OCI-LY3 (cell line): ENCODE measurements around the gene MRTFA.

Experiments used
- CTCF ChIP-seq: fragments of 200-600, 300-600 bp; sonication (generic); IDR thresholded peaks from 2 replicates; pipeline ENCODE4 v1.5.1; 2014; ENCODE audit warnings: antibody characterized with exemption, low read length, low read depth
- EZH2phosphoT487 ChIP-seq: fragments of 200-600 bp; shearing (Covaris generic); IDR thresholded peaks from 2 replicates; pipeline ENCODE4 v1.6.1; 2018; ENCODE audit warnings: antibody characterized with exemption, mixed run types, low read depth

DNA sequence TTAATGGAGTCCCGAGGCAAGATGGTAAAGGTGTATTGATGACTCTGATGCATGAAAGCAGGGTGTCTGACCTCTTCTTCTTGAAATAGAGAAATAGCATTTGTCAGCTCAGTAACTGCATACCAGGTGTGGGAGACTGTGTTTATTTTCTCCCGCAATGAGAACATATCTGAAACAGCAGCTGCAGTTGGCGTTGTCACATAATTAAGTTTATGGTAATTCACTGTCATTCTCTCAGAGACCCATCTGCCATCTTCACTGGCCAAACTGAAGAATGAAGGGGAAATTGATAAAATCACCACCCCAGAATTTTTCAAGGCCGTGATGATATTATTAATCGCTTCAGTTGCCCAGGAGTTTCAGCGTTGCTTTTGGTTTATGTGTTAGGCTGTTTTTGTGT, 22.6 kb upstream of the MRTFA start:
- TF ChIP-seq CTCF (no peak), EZH2phosphoT487 (no peak)
